Loucy (cell line): ENCODE measurements around the gene ZDHHC13.

Source experiments
- EZH2phosphoT487 ChIP-seq: fragments of 200-600 bp; IDR thresholded peaks from 2 replicates; pipeline ENCODE4 v1.6.1; 2018; ENCODE audit warnings: antibody characterized with exemption, mild to moderate bottlenecking, moderate library complexity, borderline replicate concordance
- TF ChIP-seq, protein P1 (sequence below): fragments of 200-600 bp; sonication (generic); conservative IDR thresholded peaks from 2 replicates; pipeline ENCODE4 v1.5.1; 2014; ENCODE audit warnings: mild to moderate bottlenecking, antibody characterized with exemption, low read length

- TF ChIP-seq, protein P1, sequence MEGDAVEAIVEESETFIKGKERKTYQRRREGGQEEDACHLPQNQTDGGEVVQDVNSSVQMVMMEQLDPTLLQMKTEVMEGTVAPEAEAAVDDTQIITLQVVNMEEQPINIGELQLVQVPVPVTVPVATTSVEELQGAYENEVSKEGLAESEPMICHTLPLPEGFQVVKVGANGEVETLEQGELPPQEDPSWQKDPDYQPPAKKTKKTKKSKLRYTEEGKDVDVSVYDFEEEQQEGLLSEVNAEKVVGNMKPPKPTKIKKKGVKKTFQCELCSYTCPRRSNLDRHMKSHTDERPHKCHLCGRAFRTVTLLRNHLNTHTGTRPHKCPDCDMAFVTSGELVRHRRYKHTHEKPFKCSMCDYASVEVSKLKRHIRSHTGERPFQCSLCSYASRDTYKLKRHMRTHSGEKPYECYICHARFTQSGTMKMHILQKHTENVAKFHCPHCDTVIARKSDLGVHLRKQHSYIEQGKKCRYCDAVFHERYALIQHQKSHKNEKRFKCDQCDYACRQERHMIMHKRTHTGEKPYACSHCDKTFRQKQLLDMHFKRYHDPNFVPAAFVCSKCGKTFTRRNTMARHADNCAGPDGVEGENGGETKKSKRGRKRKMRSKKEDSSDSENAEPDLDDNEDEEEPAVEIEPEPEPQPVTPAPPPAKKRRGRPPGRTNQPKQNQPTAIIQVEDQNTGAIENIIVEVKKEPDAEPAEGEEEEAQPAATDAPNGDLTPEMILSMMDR, result no peak
- TF ChIP-seq EZH2phosphoT487, result no peak
Observed at GRCh38 chr11:19100885-19101284, 16.1 kb upstream of the ZDHHC13 start.
